Esophagus muscularis mucosa (tissue), 4 donors: ENCODE results near the gene ZFP2.

Experiments used
- CTCF ChIP-seq, 3 experiments: fragments of 200-600 bp in 2 of 3; fragments of 450-650 bp in 1 of 3; sonication (generic) in 2 of 3; IDR thresholded peaks; one replicate each; pipeline ENCODE4 v1.5.1; 2017 to 2019; ENCODE audit warnings: antibody characterized with exemption in 3 of 3, mild to moderate bottlenecking in 2 of 3, moderate library complexity in 1 of 3
- EP300 ChIP-seq: sonication (generic); formaldehyde crosslinking; IDR thresholded peaks from one replicate; pipeline ENCODE4 v1.6.1; 2017; ENCODE audit warnings: antibody characterized with exemption
- POLR2AphosphoS5 ChIP-seq, 2 donors: sonication (generic); formaldehyde crosslinking; IDR thresholded peaks; one replicate each; pipeline ENCODE4 v1.6.1; 2017; ENCODE audit warnings: antibody characterized with exemption in 2 of 2

GRCh38 chr5:178899289-178899688, 3.6 kb downstream of the ZFP2 start:
- TF ChIP-seq CTCF (IDR thresholded peaks at IDR 0.05) (no peak), EP300 (no peak), POLR2AphosphoS5 (IDR thresholded peaks at IDR 0.05) (no peak)
